Lung (tissue), 12 donors: ENCODE results near the gene MAST4. TPM values are rescaled to one million over a fixed set of nuclear protein-coding genes. Genes with fewer than 3 reads are reported as not detected.

Source experiments
- ATAC-seq: fragments of 200-7000 bp; cut with Tn5 transposase; one replicate; pipeline ENCODE4 v1.9.1; 2020; ENCODE audit warnings: moderate number of reproducible peaks; ENCODE audit not compliant: insufficient read depth, low FRiP score
- DNase-seq, 3 donors: peaks; one replicate each; pipeline ENCODE4 v3.0.0-alpha.2; 2013 to 2017
- H3K27ac ChIP-seq, 2 donors: one replicate each; pipeline ENCODE4 v1.5.1; 2013; ENCODE audit warnings: mild to moderate bottlenecking in 2 of 2, moderate library complexity in 2 of 2, control low read depth in 1 of 2, inconsistent platforms in 1 of 2, low read depth in 1 of 2, low read length in 1 of 2
- H3K27me3 ChIP-seq, 3 donors: one replicate each; pipeline ENCODE4 v1.5.1; 2013; ENCODE audit warnings: low read length in 2 of 3; ENCODE audit not compliant: control insufficient read depth in 3 of 3, insufficient read depth in 3 of 3
- H3K36me3 ChIP-seq, 4 donors: one replicate each; pipeline ENCODE4 v1.5.1; 2013; ENCODE audit warnings: low read length in 4 of 4, mild to moderate bottlenecking in 1 of 4, moderate library complexity in 1 of 4; ENCODE audit not compliant: control insufficient read depth in 4 of 4, insufficient read depth in 4 of 4
- H3K4me1 ChIP-seq, 5 donors: one replicate each; pipeline ENCODE4 v1.5.1; 2013; ENCODE audit warnings: low read length in 5 of 5, mild to moderate bottlenecking in 2 of 5, moderate library complexity in 1 of 5; ENCODE audit not compliant: control insufficient read depth in 5 of 5, insufficient read depth in 5 of 5
- H3K4me3 ChIP-seq: one replicate; pipeline ENCODE4 v1.5.1; 2013; ENCODE audit warnings: mild to moderate bottlenecking, control low read depth, moderate library complexity
- H3K9ac ChIP-seq, 2 donors: one replicate each; pipeline ENCODE4 v1.5.1; 2013; ENCODE audit warnings: low read length in 2 of 2, control low read depth in 1 of 2; ENCODE audit not compliant: insufficient read depth in 1 of 2
- H3K9me3 ChIP-seq, 4 donors: one replicate each; pipeline ENCODE4 v1.5.1; 2013; ENCODE audit warnings: low read length in 3 of 4, mild to moderate bottlenecking in 1 of 4, moderate library complexity in 1 of 4; ENCODE audit not compliant: control insufficient read depth in 4 of 4, insufficient read depth in 3 of 4
- CTCF ChIP-seq: IDR thresholded peaks from 2 replicates; pipeline ENCODE4 v1.5.1; 2012; ENCODE audit warnings: mild to moderate bottlenecking; ENCODE audit errors: control extremely low read depth, extremely low read depth
- WGBS, 2 donors: extraction: QIAGEN DNeasy Blood & Tissue Kit; methylation state at CpG; one replicate each; pipeline ENCODE4 v1.1.7; 2013; 5-methylcytosine and 5-hydroxymethylcytosine counted together
- polyA plus RNA-seq, 2 donors: library from polyadenylated mRNA; stranded (reverse); fragments of 200-250 nt; gene quantifications; one replicate each; pipeline ENCODE4 v1.2.1, GENCODE V29; 2013
- total RNA-seq, 2 donors: library from RNA; depleted of rRNA in 1 of 2; stranded (reverse); fragments of >200 nt in 1 of 2; gene quantifications; one replicate each; pipeline ENCODE4 v1.2.1, GENCODE V29; 2014 to 2021
- donor health status: control.
- donor health status: control.
- donor health status: Bipolar disorder and iron deficiency.
- donor health status: healthy.
- donor health status: DM: yes; HTN: yes; CAD: no.

The MAST4 gene
- total and polyA plus RNA-seq, 4 donors: 13.9 to 153 (median 46.2) TPM

GRCh38 chr5:66908230-66908629, 312.0 kb downstream of the MAST4 start:
- ATAC-seq: no peak

GRCh38 chr5:66909364-66909763, 313.2 kb downstream of the MAST4 start:
- no peak overlapping the region for H3K27ac ChIP-seq
- no peak for DNase-seq
- no peak for ATAC-seq
- H3K4me3 ChIP-seq: no peak overlapping the region
- no peak overlapping the region for H3K9ac ChIP-seq
- H3K4me1 ChIP-seq: peaks cover 0 to 22% (median 0%) of the 10 kb centered on the region in 5 donors
- H3K9me3 ChIP-seq: no peaks in the 10 kb centered on the region
- no peak for TF ChIP-seq CTCF
- H3K27me3 ChIP-seq: no peaks in the 10 kb centered on the region
- no peaks in the 10 kb centered on the region for H3K36me3 ChIP-seq
- 92 to 93% methylated on average over 3 of the region's 3 CpGs for WGBS, 2 donors

More at GRCh38 chr5:66908230-66908629, 312.0 kb downstream of the MAST4 start:
- Histone ChIP-seq H3K9ac (no peak overlapping the region), H3K9me3 (no peaks in the 10 kb centered on the region), H3K27me3 (no peaks in the 10 kb centered on the region), H3K36me3 (no peaks in the 10 kb centered on the region), H3K27ac (no peak overlapping the region), H3K4me3 (no peak overlapping the region), H3K4me1 (peaks cover 0 to 24% (median 0%) of the 10 kb centered on the region in 5 donors)
- no peak for TF ChIP-seq CTCF
- DNase-seq: no peak
- 75 to 79% methylated on average over 1 of the region's 1 CpG for WGBS, 2 donors

- Histone ChIP-seq H3K36me3 (no peaks in the 10 kb centered on the region), H3K9me3 (no peaks in the 10 kb centered on the region), H3K9ac (no peak overlapping the region), H3K27me3 (no peaks in the 10 kb centered on the region), H3K27ac (no peak overlapping the region), H3K4me3 (no peak overlapping the region), H3K4me1 (peaks cover 0 to 15% (median 0%) of the 10 kb centered on the region in 5 donors)
- ATAC-seq: no peak
- no peak for TF ChIP-seq CTCF
- DNase-seq: no peak
Observed at GRCh38 chr5:66912787-66913186, 316.6 kb downstream of the MAST4 start.

- no peak for ATAC-seq
- Histone ChIP-seq H3K27me3 (no peaks in the 10 kb centered on the region), H3K4me3 (no peak overlapping the region), H3K36me3 (no peaks in the 10 kb centered on the region), H3K4me1 (peaks cover 0 to 11% (median 0%) of the 10 kb centered on the region in 5 donors), H3K9ac (no peak overlapping the region), H3K27ac (no peak overlapping the region), H3K9me3 (no peaks in the 10 kb centered on the region)
- WGBS, 2 donors: 91 to 95% methylated on average over 7 of the region's 7 CpGs
- DNase-seq: no peak
- TF ChIP-seq CTCF: no peak
Observed at GRCh38 chr5:66915531-66915930, 319.3 kb downstream of the MAST4 start.
